ENCODE data around the gene SUCLA2.
"Not testable (repeated sequence)": the region's sequence is repeated elsewhere in the genome, so short reads cannot be mapped to it uniquely, and the experiment has no call there.

Gene SUCLA2

DNA sequence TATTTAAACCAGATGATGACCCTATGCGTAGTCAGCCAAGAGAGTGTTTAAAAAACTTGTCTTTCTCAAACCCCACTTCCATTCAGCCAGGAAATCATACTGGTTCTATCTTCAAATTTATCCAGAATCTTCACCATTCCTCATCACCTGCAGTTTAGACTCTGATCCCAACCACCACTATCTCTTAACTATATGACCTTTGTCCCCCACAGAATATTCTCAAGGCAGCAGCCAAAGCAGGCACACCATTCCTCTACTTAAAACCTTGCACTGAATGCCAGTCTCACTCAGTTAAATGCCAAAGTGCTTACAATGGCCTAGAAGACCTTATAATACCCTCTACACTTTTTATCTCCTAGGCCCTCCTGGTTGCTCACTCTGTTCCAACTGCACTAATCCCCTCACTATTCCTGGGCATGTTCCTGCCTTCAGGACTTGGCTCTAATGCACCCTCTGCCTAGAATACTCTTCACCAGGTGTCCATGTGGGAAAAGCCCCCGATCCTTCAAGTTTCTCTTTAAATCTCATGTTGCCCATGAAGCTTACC is 10.1 kb downstream of the SUCLA2 start:
- no peak for DNase-seq

DNA sequence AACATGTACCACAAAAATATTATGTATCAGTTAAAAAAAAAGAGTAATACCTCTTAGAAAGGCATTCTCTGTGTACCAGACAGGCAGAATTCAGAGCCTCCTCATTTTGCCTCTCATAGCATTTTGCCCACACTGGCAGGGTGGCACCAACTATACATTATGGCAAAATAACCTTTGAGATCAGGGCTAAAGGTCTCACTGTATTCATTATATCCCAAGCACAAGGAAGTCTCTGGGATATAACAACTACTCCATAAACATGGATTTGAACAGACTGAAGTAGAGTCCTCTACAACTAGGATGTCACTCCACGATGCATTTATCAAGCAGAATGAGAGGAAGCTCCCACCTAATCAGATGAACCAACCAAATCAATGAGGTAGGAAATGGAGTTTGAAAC is 10.6 kb downstream of the SUCLA2 start:
- no peak for DNase-seq

DNA sequence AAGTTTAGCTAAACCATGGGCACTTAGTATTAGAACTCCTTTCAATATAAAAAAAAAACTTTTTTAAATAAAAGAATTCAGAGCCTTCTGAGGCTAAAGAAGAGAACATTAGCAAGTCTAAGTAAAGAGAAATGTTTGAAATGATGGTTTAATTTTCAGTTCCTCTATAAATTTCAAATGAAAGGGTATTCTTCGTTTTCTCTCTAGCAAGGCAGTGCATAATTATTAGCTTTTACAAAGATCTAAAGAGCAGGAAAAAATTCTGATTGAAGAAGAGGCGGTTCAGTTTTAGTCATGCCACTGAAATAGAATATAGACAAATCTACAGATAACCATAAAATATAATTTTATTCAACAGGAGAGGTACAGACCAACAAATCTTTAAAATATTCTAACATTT is 18.0 kb downstream of the SUCLA2 start:
- no peak for DNase-seq

DNA sequence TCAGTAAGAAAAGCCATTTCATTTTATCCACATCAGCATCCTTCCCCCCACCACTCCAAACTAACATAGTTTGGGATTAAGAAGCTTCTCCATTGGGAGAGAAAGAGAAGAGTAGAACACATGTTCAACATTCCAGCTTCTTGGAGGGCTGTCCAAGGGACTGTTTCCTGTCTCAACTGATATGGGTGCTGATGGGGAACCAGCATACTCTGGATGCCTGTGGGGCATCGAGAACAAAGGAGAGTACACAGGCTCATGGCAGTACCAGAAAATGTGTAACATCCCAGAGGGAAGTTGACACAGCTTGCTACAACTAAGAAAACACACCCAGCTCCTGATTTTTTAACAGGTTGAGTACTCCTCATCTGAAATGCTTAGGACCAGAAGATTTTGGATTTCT is 24.7 kb downstream of the SUCLA2 start:
- DNase-seq: no peak

DNA sequence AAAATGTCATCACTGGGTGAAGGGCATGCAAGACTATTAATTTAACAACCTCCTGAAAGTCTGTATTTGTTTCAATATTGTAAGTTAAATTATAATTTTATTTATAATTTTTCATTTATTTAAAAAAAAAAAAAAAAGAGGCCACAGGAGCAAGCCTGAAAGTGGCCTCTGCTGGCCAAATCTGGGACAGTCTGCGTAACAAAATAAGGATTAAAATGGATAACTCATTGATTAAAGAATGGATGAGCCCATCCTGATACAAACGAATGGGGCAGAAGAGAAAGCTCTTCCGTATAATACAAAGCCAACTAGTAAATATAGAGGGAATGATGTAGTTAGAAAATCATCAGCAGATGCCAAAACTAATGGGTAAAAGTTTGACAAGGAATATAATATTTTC is 36.2 kb downstream of the SUCLA2 start:
- no peak for DNase-seq

DNA sequence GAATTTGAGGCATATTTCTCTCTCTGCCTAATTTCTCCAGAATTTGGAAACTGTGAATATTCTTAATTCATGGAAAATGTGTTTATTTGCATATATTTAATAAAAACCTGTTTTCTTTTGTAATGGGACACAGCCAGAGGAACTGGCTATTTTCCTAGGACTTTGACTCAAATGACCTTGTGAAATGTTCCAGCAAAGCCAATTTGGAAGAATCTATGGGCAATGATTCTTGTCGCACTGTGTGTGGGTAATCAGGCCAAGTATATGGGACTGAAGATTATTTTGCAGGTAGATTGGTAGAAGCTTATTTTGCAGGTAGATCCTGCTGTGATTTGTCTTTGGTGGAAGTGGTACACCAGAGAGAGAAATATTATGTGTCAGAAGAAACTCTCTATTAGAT is 38.8 kb downstream of the SUCLA2 start:
- no peak for DNase-seq

DNA sequence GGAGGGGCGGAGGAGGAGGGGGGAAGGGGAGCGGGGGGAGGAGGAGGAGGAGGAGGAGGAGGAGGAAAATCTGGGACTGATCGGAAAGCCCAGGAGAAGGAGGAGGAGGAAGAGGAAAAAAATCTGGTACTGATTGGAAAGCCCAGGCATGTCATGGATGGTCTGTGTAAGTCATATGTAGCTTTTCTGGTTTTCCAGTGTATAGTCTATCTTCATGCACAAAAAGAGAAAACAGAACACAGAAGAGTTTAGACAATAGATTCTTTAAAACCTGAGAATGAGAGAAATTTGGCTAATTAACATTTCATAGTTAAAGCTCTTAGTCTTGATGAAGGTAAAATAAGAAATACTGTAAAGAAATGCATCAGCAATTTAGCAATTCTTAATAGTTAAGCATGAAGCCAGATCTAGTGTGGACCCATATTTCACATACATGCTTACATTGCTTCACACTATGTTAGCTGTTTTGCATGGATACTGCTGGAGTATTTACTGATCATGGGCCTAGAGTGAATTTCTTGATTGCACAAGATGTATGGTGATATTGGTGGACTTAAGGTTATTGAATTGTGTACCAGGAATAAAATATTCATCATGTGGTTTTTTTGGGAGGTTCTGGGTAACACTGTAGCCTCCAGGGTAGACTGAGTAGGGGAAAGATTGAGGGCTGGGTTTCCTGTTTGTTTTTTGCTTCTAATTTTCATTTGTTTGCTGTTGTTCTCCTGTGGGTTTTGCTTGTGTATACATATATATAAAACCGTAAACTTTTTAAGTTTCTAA is 41.4 kb downstream of the SUCLA2 start:
- DNase-seq: no peak

DNA sequence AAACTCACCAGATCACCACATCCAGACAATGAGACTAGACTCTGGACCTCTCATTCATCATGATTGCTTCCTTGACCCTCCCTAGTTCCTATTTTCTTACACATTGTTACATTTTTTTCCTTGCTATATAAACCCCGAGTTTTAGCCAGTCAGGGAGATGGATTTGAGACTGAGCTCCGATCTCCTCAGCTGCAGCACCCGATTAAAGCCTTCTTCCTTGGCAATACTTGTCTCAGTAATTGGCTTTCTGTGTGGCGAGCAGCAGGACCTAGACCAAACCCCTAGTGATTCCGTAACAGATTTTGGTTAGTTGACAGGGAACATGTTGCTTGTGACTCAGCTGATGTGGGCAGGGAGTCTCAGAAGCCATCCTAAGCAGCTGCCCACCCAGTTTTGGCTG is 44.0 kb downstream of the SUCLA2 start:
- no peak for DNase-seq

DNA sequence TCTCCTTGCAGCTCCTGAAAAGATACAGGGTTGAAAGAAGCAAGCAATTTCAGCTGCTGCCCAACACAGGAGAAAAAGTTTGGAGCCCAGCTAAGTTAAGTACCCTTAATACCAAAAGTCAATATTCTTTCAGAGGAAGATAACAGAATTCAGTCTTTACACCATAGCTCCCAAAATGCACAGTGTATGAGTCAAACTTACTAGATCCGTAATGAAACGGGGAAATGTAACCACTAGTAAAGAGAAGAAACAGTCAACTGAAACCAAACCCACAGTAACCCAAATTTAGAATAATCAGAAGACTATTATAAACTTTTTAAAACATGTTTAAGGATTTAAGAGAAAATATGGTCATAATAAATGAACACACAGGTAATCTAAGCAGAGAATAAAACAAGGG is 45.2 kb downstream of the SUCLA2 start:
- DNase-seq: no peak

DNA sequence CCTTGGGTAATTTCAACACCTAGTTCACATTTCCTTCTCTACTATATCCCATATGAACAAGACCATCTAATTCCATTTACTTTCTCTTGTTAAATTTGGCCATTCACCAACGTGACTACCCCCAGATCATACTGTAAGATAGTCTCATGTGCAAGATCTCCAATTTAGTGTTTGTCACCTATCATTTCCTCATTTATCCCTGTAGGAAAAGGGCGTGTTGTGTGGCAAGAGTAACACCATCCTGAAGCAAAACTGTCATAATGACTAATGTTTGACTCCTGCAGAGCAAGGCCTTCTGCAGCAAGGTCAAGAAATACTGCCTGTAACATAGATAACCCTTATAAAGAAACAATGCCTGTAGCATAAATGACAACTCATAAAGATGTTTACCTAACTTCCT is 51.3 kb downstream of the SUCLA2 start:
- DNase-seq: no peak

DNA sequence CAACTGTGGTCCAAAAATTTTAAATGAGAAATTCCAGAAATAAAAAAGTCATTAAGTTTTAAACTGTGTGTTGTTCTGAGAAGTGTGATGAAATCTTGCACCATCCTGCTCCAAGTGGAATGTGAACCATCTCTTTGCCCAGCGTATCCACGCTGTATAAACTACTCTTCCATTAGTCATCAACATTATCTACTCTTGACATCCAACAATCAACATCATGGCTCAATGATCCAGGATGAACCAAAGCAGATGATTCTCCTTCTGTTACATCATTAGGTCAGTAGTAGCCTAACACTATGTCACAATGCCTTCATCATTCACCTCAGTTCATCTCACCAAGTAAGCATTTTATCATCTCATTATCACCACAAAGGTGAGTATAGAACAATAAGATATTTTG is 55.3 kb downstream of the SUCLA2 start:
- DNase-seq: no peak

DNA sequence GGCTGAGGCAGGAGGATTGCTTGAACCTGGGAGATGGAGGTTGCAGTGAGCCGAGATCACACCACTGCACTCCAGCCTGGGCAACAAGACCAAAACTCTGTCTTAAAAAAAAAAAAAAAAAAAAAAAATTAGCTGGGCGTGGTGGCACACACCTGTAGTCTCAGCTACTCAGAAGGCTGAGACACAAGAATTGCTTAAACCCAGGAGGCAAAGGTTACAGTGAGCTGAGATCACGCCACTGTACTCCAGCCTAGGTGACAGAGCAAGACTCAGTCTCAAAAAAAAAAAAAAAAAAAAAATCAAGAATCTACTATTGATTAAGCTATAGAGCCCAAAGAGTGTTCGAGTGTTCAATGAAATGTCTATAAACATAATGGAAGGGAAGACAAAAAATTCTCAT is 55.9 kb downstream of the SUCLA2 start:
- DNase-seq: not testable (repeated sequence)

DNA sequence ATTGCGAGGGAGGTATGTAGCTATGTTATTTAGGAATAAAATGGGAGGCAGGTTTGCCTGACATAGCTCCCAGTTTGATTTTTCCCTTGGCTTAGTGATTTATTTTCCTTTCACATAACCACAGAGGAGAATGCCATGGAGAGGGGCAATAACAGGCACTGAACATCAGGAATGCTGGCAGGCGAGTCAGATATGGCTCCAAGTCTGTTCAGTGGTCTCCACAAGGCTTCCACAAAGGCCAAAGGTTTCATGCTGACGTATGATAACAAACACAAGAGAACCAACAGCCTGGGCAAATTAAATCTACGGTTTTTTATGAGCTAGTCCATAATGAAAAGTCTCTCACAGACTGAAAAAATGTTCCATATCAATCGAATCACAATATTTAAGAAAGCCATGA is 66.7 kb downstream of the SUCLA2 start:
- DNase-seq: no peak

DNA sequence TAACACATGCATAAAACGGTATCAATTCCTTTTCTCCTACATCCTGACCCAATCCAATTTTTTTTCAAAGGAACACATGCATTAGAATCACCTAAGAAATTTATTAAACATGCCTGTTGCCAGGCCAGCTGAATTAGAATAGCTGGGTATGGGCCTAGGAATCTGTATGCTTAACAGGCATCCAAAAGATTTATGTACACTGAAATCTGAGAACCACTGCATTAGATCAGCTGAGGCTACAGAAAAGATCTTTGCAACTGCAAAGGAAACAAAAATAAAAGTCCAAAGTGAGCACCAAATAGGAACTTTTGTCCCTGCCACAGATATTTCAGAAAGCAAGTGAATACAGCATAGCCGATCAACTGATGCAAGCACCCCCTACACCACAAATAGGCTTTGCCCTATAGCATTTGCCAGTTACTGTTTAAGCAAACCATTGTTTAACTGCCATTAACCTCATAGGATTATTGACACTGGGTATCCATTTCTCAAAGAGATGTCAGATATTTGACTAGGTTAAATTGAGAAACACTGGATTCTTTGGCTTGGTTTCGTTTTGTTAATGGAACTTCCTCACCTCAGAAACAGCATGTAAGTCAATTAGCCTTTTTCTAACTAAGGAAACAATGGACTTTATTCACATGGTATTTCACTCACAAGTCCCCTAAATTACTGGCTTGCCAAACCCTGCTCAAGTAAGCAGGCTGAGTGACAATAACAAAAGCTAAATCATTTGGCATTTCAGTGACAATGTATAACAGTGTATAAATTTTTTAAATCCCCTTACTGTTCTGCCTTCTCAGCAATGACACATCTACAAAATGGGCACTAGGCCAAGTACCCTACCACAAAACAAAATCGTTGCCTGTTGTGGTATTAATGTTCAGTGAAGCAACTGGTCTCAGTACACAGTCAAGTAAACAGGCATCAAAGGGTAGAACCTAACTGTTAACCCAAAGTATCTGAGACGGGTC is 67.8 kb downstream of the SUCLA2 start:
- DNase-seq: no peak

DNA sequence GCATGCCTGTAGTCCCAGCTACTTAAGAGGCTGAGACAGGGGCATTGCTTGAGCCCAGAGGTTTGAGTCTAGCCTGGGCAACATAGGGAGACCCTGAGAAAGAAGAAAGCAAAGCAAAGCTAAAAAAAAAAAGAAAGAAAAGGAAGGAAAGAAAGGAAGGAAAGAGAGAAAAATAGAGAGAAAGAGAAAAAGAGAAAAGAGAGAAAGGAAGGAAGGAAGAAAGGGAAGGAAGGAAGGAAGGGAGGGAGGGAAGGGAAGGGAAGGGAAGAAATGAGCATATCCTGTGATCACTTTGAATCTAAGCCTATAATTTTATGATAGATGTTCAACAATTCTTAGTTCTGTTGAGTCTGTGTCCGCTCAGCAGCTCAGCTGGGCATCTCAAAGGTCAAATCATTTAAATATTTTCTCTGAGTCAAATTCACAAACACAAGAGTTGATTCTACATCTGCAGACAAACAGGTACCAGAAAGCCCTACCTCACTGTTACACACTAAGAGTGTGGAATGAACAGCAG is 70.4 kb downstream of the SUCLA2 start:
- DNase-seq: no peak

DNA sequence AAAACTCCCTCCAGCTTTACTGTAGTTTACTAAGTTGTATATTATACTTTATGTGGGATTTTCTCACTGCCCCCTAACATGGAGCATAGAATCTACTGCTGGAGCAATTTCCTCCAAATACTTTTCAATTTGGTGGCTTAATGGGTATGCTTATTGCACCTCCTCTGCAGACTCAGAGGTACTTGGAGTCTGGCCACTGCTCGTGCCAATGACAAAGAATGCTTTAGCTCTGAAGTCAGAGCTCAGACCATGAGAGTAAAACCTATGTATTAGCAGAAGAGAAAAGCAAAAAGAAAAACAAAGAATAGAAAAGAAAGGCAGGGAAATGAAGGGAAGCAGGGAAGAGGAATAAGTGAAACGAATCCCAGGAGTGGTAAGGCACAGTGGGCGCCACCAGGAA is 71.9 kb downstream of the SUCLA2 start:
- DNase-seq: no peak

DNA sequence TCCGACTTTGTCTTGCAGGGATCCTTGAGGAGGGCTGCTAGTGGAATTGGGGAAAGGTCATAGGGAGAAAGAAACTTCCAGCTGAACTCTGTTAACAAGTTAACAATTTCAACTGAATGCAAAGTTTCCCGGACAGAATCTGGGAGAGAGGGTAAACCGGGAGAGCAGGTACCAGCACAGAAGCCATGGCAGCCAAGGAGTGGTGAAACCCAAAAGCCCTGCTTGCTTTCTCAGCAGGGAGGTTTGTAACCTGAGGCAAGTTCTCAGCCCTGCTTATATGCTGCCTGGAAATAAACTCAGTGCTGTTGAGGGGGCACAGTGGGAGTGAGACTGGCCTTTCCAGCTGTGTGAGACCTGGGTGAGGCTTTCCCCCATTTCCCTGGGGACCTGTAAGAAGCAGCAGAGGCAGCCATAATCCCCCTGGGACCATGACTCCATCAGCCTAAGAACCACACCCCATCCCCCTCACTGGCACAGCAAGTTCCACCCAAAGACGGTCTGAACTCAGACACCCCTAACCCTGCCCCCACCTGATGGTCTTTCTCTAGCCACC is 84.0 kb downstream of the SUCLA2 start:
- DNase-seq: no peak

DNA sequence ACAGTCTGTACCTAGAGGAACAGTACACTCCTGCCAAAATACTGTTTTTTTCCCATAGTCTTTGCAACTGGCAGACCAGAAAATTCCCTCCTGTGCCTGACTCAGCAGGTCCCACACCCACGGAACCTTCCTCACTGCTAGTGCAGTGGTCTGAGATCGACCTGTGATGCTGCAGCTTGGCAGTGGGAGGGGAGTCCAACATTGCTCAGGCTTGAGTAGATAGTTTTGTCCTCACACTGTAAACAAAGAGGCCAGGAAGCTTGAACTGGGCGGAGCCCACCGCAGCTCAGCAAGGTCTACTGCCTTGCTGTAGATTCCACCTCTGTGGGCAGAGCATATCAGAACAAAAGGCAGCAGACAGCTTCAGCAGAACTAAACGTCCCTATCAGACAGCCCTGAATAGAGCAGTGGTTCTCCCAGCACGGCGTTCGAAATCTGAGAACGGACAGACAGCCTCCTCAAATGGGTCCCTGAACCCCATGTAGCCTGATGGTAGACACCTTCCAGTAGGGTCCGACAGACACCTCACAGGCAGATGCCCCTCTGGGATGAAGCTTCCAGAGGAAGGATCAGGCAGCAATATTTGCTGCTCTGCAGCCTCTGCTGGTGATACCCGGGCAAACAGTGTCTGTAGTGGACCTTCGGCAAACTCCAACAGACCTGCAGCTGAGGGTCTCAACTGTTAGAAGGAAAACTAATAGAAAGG is 92.7 kb downstream of the SUCLA2 start:
- no peak for DNase-seq

DNA sequence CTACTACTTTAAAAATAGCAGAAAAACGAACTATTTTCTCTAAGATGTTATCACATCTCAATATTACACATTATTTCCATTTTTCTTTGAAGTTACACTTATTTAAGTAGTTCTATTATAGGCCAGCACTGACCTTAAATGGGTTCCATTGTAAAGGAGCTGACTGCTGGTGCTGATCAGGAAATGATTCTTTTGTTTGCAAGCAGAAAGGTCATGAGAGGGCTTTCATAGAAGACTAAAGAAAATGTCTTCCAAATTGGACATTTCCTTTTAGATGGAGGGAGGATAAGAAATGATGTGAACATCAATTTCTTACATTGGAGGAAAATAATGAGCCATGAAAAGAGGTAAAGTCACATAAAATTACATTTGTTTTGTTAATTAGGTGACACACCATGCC is 96.2 kb downstream of the SUCLA2 start:
- DNase-seq: no peak

DNA sequence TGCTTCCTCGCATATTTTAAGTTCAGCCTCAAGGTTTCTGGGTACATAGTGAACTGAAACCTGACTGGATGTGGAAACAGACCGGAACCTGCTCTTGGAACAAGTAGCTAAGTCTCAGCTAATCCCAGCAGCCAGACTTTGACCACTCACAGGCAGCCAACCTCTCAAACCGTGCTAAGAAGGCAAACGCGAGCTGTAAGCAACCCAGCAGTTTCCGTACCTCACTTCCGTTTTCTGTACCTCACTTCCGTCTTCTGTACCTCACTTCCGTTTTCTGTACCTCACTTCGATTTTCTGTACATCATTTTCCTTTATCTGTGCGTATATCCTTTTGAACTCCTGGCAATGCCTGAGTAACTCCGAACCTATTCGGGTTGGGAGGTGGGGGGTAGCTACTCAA is 96.8 kb downstream of the SUCLA2 start:
- no peak for DNase-seq

DNA sequence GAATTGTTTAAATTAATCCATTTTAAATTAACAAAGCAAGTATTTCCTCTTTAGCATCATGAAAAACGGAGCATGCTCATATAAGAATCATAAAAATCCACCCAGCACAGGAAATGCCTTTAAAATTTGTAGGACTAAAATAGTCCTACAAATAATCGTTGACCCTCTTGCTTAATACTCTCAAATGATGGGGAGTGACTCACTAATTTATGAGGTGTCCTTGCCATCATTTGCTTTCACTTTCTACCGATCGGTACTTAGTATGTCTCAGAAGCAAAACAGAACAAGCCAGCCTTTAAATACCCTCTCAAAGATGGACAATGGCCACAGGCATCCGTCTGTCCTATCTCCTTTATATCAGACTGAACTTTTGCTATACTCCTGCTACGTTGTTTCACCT is 97.2 kb downstream of the SUCLA2 start:
- DNase-seq: no peak

DNA sequence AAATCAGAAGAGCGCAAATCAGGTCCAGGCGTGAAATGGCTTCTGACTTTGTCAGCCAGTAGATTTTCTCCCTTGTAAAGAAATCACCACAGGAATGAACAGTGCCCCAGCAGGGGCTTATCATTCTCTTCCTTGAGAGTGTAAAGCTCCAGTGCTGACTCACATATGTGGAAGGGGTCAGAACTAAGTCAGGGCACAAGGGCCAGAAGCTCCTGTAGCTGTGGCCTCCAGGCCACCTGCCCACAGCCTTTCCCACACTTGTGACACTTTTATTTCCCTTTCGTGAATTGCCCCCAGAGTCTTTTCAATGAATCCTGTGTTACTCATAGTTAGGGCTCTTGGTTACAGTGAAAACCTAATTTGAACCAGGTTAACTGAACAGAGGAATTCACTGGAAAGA is 99.6 kb downstream of the SUCLA2 start:
- DNase-seq: no peak

DNA sequence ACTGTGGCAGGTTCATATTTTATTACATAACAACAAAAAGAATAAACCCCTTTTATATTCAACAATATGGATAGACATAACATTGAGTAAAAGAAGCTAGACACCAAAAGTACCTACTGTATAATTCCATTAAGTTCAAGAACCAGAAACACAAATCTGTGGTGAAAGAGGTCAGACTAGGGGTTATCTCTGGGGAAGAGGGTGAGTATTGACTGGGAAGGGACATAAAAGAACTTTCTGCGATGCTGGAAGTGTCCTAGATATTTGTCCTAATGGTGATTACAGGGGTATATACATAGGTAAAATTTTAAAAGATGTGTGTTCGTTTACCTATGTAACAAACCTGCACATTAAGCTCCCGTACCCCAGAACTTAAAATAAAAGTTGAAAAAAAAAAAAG is 103.0 kb downstream of the SUCLA2 start:
- DNase-seq: no peak
